ENCODE data around the gene ZMIZ1.

Gene ZMIZ1

GRCh38 chr10:79255007-79255507, 186.3 kb downstream of the ZMIZ1 start:
- DNase-seq, result no peak

GRCh38 chr10:79256264-79256806, 187.6 kb downstream of the ZMIZ1 start:
- no peak for DNase-seq

- no peak for DNase-seq
These were observed 190.1 kb downstream of the ZMIZ1 start for GRCh38 chr10:79258894-79259293.

- no peak for DNase-seq
These were observed 191.1 kb downstream of the ZMIZ1 start for GRCh38 chr10:79259834-79260233.

- no peak for DNase-seq
These were observed 192.3 kb downstream of the ZMIZ1 start for GRCh38 chr10:79260811-79261740.

- DNase-seq, result no peak
These were observed 193.4 kb downstream of the ZMIZ1 start for GRCh38 chr10:79262131-79262530.

- no peak for DNase-seq
These were observed 194.4 kb downstream of the ZMIZ1 start for GRCh38 chr10:79262959-79263746.

- DNase-seq, result no peak
These were observed 195.2 kb downstream of the ZMIZ1 start for GRCh38 chr10:79263939-79264338.

GRCh38 chr10:79264942-79265341, 196.2 kb downstream of the ZMIZ1 start:
- DNase-seq, result no peak

GRCh38 chr10:79266084-79266483, 197.3 kb downstream of the ZMIZ1 start:
- DNase-seq, result peak; percentile 65

GRCh38 chr10:79266543-79267312, 198.0 kb downstream of the ZMIZ1 start:
- DNase-seq, result peak; percentile 89

GRCh38 chr10:79267499-79267898, 198.7 kb downstream of the ZMIZ1 start:
- no peak for DNase-seq

GRCh38 chr10:79268161-79268601, 199.4 kb downstream of the ZMIZ1 start:
- DNase-seq, result no peak

- no peak for DNase-seq
These were observed 200.0 kb downstream of the ZMIZ1 start for GRCh38 chr10:79268742-79269141.

- DNase-seq, result no peak
These were observed 200.7 kb downstream of the ZMIZ1 start for GRCh38 chr10:79269443-79269842.

- no peak for DNase-seq
These were observed 201.2 kb downstream of the ZMIZ1 start for GRCh38 chr10:79269969-79270368.

GRCh38 chr10:79270466-79271246, 201.9 kb downstream of the ZMIZ1 start:
- DNase-seq, result no peak

GRCh38 chr10:79272353-79272752, 203.6 kb downstream of the ZMIZ1 start:
- DNase-seq, result no peak

GRCh38 chr10:79273604-79274003, 204.8 kb downstream of the ZMIZ1 start:
- no peak for DNase-seq

- DNase-seq, result no peak
These were observed 205.7 kb downstream of the ZMIZ1 start for GRCh38 chr10:79274279-79275104.

GRCh38 chr10:79275105-79275430, 206.3 kb downstream of the ZMIZ1 start:
- DNase-seq, result no peak
